A673 (cell line): ENCODE measurements around the gene AGTPBP1.

Source experiments
- CTCF ChIP-seq: fragments of 300-800, 200-600 bp; sonication (generic); conservative IDR thresholded peaks from 2 replicates; pipeline ENCODE4 v1.5.1; 2017; ENCODE audit warnings: low read depth, mild to moderate bottlenecking, antibody characterized with exemption, low read length, moderate library complexity, mixed read lengths
- EZH2 ChIP-seq: fragments of 200-600 bp; sonication (generic); IDR thresholded peaks from 2 replicates; pipeline ENCODE4 v1.6.1; 2017; ENCODE audit warnings: borderline replicate concordance, low read depth, mild to moderate bottlenecking, mixed read lengths, antibody characterized with exemption, low read length; ENCODE audit not compliant: poor library complexity, severe bottlenecking

GRCh38 chr9:85727500-85727899 is 14.3 kb downstream of the AGTPBP1 start:
- TF ChIP-seq CTCF (no peak), EZH2 (no peak)
